Measurements from ENCODE around the gene SLC43A1. TPM values are rescaled to one million over a fixed set of nuclear protein-coding genes. Genes with fewer than 3 reads are reported as not detected.

Gene SLC43A1
- total and polyA plus RNA-seq, 2 experiments from 2014 or later = 19.6 to 49.7 TPM

GRCh38 chr11:57523419-57523818 is 7.9 kb upstream of the SLC43A1 start (continued):
- no peak for TF ChIP-seq ZNF462 (CRISPR knock-in tag; IDR thresholded peaks at IDR 0.05)
- no peak for TF ChIP-seq EZH2 (IDR thresholded peaks at IDR 0.05; ENCODE audit: low read depth, unreplicated experiment)
- no peak for TF ChIP-seq CTCF (conservative IDR thresholded peaks at IDR 0.05; ENCODE audit: low read depth in 2 of 2)

- Mint-ChIP-seq H3K4me3 (no peak overlapping the region), H3K27ac (no peak overlapping the region), H3K4me1 (peaks cover 13% of the 10 kb centered on the region), H3K27me3 (ENCODE audit: insufficient read depth, low read depth, poor library complexity) (peaks cover 6% of the 10 kb centered on the region), H3K9me3 (no peaks in the 10 kb centered on the region; the same call in 2 of the 3 replicates), H3K36me3 (ENCODE audit: low read depth) (peaks cover 12% of the 10 kb centered on the region)
- no peak overlapping the region for H3K4me3 ChIP-seq
- peaks cover 13% of the 10 kb centered on the region for H3K4me1 ChIP-seq (ENCODE audit: insufficient read depth)
- H4K20me1 ChIP-seq (replicated peaks; ENCODE audit: insufficient read depth) = no peaks in the 10 kb centered on the region
- TF ChIP-seq REST (IDR thresholded peaks at IDR 0.05; ENCODE audit: unreplicated experiment) (no peak), CTCF (conservative IDR thresholded peaks at IDR 0.05; ENCODE audit: low read depth in 2 of 2) (no peak), NANOG (IDR thresholded peaks at IDR 0.05; ENCODE audit: borderline replicate concordance) (no peak)
- H3K27ac ChIP-seq (ENCODE audit: low read depth) = no peak overlapping the region
- H3K9me2 ChIP-seq (ENCODE audit: insufficient read depth) = no peaks in the 10 kb centered on the region
- H3K36me3 ChIP-seq (ENCODE audit: insufficient read depth) = no peaks in the 10 kb centered on the region
- peaks cover 10% of the 10 kb centered on the region; the same call in 1 of the 2 replicates for H3F3A ChIP-seq (replicated peaks; ENCODE audit: low read depth)
- H2AFZ ChIP-seq = no peak overlapping the region
- no peak for ATAC-seq
- H3K4me2 ChIP-seq = no peak overlapping the region
- H3K27me3 ChIP-seq (ENCODE audit: insufficient read depth) = peaks cover 14% of the 10 kb centered on the region; the same call in 1 of the 2 replicates
- no peak for DNase-seq (ENCODE audit: low spot score)
- H3K79me2 ChIP-seq (replicated peaks; ENCODE audit: insufficient read depth) = 0 out of 2 replicates have a peak, but pooled peaks cover 5% of the 10 kb centered on the region
Observed at GRCh38 chr11:57521116-57521515, 5.6 kb upstream of the SLC43A1 start.
